OCI-LY3 (cell line): ENCODE results near the gene INPP5K.

Experiments used
- CTCF ChIP-seq: fragments of 200-600, 300-600 bp; sonication (generic); IDR thresholded peaks from 2 replicates; pipeline ENCODE4 v1.5.1; 2014; ENCODE audit warnings: antibody characterized with exemption, low read length, low read depth
- EZH2phosphoT487 ChIP-seq: fragments of 200-600 bp; shearing (Covaris generic); IDR thresholded peaks from 2 replicates; pipeline ENCODE4 v1.6.1; 2018; ENCODE audit warnings: antibody characterized with exemption, mixed run types, low read depth

GRCh38 chr17:1545618-1546017, 29.2 kb upstream of the INPP5K start:
- no peak for TF ChIP-seq CTCF
- TF ChIP-seq EZH2phosphoT487: no peak
